ENCODE data around the gene CCDC184. TPM values are rescaled to one million over a fixed set of nuclear protein-coding genes. Genes with fewer than 3 reads are reported as not detected.

The CCDC184 gene
- total RNA-seq, 1 donor from 2014 or later = 0.61 TPM

DNA sequence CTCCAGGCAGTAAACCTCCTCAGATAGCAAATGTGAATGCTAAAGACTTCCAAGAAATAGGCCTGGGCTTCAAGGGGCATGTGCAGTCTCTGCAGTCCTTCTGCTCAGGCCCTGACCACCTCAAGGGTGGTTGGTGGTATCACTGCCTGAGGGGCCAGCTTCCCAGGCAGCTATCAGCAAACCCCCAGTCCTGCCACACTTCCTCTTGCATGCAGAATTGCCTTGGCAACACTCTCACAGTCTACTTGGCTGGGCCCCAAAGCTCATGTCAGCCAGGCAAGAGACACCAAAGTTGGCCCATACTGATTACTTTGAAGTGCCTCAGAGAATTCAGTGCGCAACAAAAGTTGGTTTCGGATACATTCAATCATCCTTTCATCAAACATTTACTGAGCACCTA, 22.6 kb upstream of the CCDC184 start:
- no peak overlapping the region for H3K27ac ChIP-seq
- H3K36me3 ChIP-seq = no peaks in the 10 kb centered on the region
- H3K9me3 ChIP-seq = no peaks in the 10 kb centered on the region
- intact Hi-C loops (cut with DNase I) = no loop called here
- DNase-seq = no peak
- TF ChIP-seq, protein P1, sequence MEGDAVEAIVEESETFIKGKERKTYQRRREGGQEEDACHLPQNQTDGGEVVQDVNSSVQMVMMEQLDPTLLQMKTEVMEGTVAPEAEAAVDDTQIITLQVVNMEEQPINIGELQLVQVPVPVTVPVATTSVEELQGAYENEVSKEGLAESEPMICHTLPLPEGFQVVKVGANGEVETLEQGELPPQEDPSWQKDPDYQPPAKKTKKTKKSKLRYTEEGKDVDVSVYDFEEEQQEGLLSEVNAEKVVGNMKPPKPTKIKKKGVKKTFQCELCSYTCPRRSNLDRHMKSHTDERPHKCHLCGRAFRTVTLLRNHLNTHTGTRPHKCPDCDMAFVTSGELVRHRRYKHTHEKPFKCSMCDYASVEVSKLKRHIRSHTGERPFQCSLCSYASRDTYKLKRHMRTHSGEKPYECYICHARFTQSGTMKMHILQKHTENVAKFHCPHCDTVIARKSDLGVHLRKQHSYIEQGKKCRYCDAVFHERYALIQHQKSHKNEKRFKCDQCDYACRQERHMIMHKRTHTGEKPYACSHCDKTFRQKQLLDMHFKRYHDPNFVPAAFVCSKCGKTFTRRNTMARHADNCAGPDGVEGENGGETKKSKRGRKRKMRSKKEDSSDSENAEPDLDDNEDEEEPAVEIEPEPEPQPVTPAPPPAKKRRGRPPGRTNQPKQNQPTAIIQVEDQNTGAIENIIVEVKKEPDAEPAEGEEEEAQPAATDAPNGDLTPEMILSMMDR (IDR thresholded peaks at IDR 0.05) = no peak
- ATAC-seq = no peak
- H3K4me1 ChIP-seq = peaks cover 4% of the 10 kb centered on the region
- H3K4me3 ChIP-seq = no peak overlapping the region
- no peaks in the 10 kb centered on the region for H3K27me3 ChIP-seq

DNA sequence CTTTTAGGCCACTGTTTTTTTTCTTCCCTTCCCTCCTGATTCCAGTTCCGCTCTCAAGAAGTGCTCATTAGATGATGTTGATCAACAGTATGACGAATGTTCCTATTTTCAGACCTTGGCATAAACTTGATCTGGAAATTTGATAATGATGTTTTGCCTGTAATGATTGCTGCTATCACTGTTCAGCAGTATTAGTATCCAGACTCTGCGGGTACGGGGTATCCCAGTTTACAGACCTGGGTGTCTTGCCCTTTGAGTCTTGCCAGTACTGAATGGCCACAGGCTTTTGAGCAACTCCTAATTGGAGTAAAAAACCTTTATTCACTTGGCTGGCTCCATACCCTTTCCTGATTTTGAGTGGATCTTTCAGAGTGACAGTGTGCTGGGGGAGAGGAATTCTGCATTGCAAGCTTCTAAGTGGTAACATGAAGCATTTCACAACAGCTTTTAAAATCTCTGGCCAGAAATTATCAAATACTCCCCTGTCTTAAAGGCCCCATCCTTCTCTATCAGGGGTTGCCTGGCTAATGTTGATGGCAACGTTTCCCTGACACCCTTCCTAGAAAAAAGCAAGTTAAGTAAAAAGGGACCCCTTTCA, 20.2 kb upstream of the CCDC184 start:
- no peaks in the 10 kb centered on the region for H3K36me3 ChIP-seq
- no peaks in the 10 kb centered on the region for H3K9me3 ChIP-seq
- H3K4me1 ChIP-seq = no peaks in the 10 kb centered on the region
- no peak for DNase-seq
- no peak overlapping the region for H3K27ac ChIP-seq
- intact Hi-C loops (cut with DNase I) = no loop called here
- ATAC-seq = no peak
- TF ChIP-seq, protein P1 (IDR thresholded peaks at IDR 0.05) = no peak
- peaks cover 6% of the 10 kb centered on the region for H3K27me3 ChIP-seq
- H3K4me3 ChIP-seq = no peak overlapping the region

DNA sequence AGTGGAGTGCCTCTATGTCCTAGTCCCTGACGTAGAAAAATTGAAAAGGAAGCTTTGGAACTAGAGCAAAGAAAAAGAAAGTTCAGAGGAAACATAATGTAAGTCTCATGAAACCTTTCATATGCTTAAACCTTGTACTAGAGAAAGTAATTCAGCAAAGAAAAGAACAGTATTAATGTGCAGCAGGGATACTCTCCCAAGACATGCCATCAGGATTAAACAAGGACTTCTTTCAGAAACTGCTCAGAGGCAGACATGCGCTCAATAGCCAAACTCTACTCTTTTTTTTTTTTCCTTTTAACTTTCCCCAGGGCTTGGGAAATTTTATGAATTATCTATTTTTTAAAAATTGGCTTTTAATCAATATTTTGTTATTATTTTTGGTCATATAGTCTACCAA, 19.0 kb upstream of the CCDC184 start:
- Histone ChIP-seq H3K36me3 (no peaks in the 10 kb centered on the region), H3K27me3 (peaks cover 6% of the 10 kb centered on the region), H3K9me3 (no peaks in the 10 kb centered on the region), H3K4me3 (no peak overlapping the region), H3K27ac (no peak overlapping the region), H3K4me1 (no peaks in the 10 kb centered on the region)
- TF ChIP-seq, protein P1 (IDR thresholded peaks at IDR 0.05) = no peak
- intact Hi-C loops (cut with DNase I) = no loop called here
- ATAC-seq (no peak), DNase-seq (no peak)

DNA sequence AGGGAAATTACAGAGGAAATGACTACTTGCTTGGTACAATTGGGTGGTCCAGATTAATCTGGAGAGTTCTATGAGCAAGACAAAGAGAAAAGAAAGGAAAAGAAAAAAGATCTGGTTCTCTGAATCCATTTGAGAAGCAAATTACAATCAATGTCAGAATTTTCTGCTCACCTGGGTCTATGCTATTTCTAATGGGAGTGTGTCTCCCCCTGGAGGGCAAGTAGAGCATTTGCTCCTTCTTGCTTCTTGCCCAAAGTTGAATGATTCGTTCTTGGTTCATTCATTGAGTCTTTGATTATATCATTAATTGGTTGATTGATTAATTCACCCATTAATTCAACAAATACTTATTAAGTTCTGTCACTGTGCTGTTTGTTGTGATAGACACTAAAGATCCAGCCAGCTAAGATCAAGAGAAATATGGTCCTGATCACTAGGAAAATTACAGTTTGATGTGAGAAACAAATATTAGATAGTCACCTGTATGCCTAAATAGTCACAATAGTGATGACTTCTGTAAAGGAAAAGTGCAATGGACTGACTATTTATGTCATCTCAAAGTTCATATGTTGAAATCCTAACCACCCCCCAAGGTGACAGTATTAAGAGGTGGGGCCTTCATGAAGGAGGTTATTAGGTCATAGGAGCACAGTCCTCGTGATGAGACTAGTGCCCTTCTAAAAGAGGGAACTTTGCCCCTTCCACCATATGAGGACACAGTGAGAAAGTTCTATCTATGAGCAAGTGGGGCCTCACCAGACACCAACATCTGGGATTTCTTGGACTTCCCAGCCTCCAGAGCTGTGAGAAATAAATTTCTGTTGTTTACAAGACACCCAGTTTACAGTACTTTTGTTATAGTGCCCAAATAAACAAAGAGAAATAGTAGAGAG, 18.1 kb upstream of the CCDC184 start:
- Histone ChIP-seq H3K36me3 (no peaks in the 10 kb centered on the region), H3K27ac (no peak overlapping the region), H3K4me3 (no peak overlapping the region), H3K9me3 (no peaks in the 10 kb centered on the region), H3K27me3 (peaks cover 6% of the 10 kb centered on the region), H3K4me1 (no peaks in the 10 kb centered on the region)
- TF ChIP-seq, protein P1 (IDR thresholded peaks at IDR 0.05) = peak; percentile 98
- ATAC-seq = peak; percentile 83
- no peak for DNase-seq
- intact Hi-C loops (cut with DNase I) = no loop called here

DNA sequence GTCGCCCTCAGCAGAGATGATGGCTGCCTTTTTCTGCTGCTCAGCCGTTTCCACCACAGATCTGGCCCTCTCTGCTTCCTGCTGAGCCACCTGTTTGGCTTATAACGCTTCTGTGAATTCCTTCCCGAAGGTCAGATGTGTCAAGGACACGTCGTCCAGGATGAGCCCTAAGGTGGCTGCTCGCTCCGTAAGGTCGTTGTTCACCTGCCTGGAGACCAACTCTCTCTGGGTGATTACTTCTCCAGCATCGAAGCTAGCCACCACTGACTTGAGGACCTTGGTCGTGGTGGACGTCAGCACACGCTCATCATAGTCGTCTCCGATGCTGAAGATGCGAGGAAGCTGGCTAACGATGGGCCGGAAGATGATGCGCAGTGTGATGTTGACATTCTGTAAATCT, 14.4 kb upstream of the CCDC184 start:
- intact Hi-C loops (cut with DNase I) = no loop called here
- no peak overlapping the region for H3K4me3 ChIP-seq
- no peak for DNase-seq
- no peaks in the 10 kb centered on the region for H3K9me3 ChIP-seq
- TF ChIP-seq, protein P1 (IDR thresholded peaks at IDR 0.05) = no peak
- H3K36me3 ChIP-seq = no peaks in the 10 kb centered on the region
- peaks cover 6% of the 10 kb centered on the region for H3K27me3 ChIP-seq
- ATAC-seq = no peak
- no peak overlapping the region for H3K27ac ChIP-seq
- H3K4me1 ChIP-seq = no peaks in the 10 kb centered on the region
